HEK293 (cell line): Measurements from ENCODE around the gene GSTP1.

Experiments
- BCL11A ChIP-seq: fragments of 450-650 bp; formaldehyde crosslinking; IDR thresholded peaks from 2 replicates; pipeline ENCODE4 v1.5.1; 2016; ENCODE audit warnings: low read depth, missing biosample characterization, missing genetic modification characterization
- BCL6B ChIP-seq: fragments of 450-650 bp; formaldehyde crosslinking; IDR thresholded peaks from 2 replicates; pipeline ENCODE4 v1.5.1; 2017; ENCODE audit warnings: missing biosample characterization, missing genetic modification characterization
- KLF16 ChIP-seq: fragments of 450-650 bp; formaldehyde crosslinking; IDR thresholded peaks from 2 replicates; pipeline ENCODE4 v1.5.1; 2017; ENCODE audit warnings: missing biosample characterization, missing genetic modification characterization
- KLF7 ChIP-seq: fragments of 450-650 bp; formaldehyde crosslinking; IDR thresholded peaks from 2 replicates; pipeline ENCODE4 v1.5.1; 2016; ENCODE audit warnings: missing biosample characterization, missing genetic modification characterization, borderline replicate concordance
- KLF8 ChIP-seq: fragments of 450-650 bp; formaldehyde crosslinking; IDR thresholded peaks from 2 replicates; pipeline ENCODE4 v1.5.1; 2016; ENCODE audit warnings: missing biosample characterization, missing genetic modification characterization
- SCRT1 ChIP-seq: fragments of 450-650 bp; formaldehyde crosslinking; IDR thresholded peaks from 2 replicates; pipeline ENCODE4 v1.5.1; 2016; ENCODE audit warnings: missing biosample characterization, missing genetic modification characterization, borderline replicate concordance
- YY1 ChIP-seq: fragments of 450-650 bp; formaldehyde crosslinking; IDR thresholded peaks from 2 replicates; pipeline ENCODE4 v1.5.1; 2018; ENCODE audit warnings: missing biosample characterization, missing genetic modification characterization
- ZBTB8A ChIP-seq: fragments of 450-650 bp; formaldehyde crosslinking; IDR thresholded peaks from 2 replicates; pipeline ENCODE4 v1.5.1; 2016; ENCODE audit warnings: missing biosample characterization, missing genetic modification characterization
- ZFP69B ChIP-seq: fragments of 450-650 bp; formaldehyde crosslinking; IDR thresholded peaks from 2 replicates; pipeline ENCODE4 v1.5.1; 2016; ENCODE audit warnings: missing biosample characterization, missing genetic modification characterization
- ZNF132 ChIP-seq: fragments of 450-650 bp; formaldehyde crosslinking; IDR thresholded peaks from 2 replicates; pipeline ENCODE4 v1.5.1; 2017; ENCODE audit warnings: missing biosample characterization, missing genetic modification characterization, borderline replicate concordance
- ZNF175 ChIP-seq: fragments of 450-650 bp; formaldehyde crosslinking; IDR thresholded peaks from 2 replicates; pipeline ENCODE4 v1.5.1; 2016; ENCODE audit warnings: missing biosample characterization, missing genetic modification characterization
- ZNF24 ChIP-seq: fragments of 450-650 bp; formaldehyde crosslinking; IDR thresholded peaks from 2 replicates; pipeline ENCODE4 v1.5.1; 2016; ENCODE audit warnings: missing biosample characterization, missing genetic modification characterization
- ZNF280D ChIP-seq: fragments of 450-650 bp; formaldehyde crosslinking; IDR thresholded peaks from 2 replicates; pipeline ENCODE4 v1.5.1; 2016; ENCODE audit warnings: missing biosample characterization, missing genetic modification characterization
- ZNF324 ChIP-seq: fragments of 450-650 bp; formaldehyde crosslinking; IDR thresholded peaks from 2 replicates; pipeline ENCODE4 v1.5.1; 2016; ENCODE audit warnings: missing biosample characterization, missing genetic modification characterization
- ZNF514 ChIP-seq: fragments of 450-650 bp; formaldehyde crosslinking; IDR thresholded peaks from 2 replicates; pipeline ENCODE4 v1.5.1; 2016; ENCODE audit warnings: missing biosample characterization, missing genetic modification characterization
- ZNF529 ChIP-seq: fragments of 450-650 bp; formaldehyde crosslinking; IDR thresholded peaks from 2 replicates; pipeline ENCODE4 v1.5.1; 2017; ENCODE audit warnings: missing genetic modification characterization, missing biosample characterization; ENCODE audit not compliant: insufficient replicate concordance
- ZNF561 ChIP-seq: fragments of 450-650 bp; IDR thresholded peaks from 2 replicates; pipeline ENCODE4 v1.5.1; 2018; ENCODE audit warnings: missing biosample characterization, missing genetic modification characterization, borderline replicate concordance
- ZNF629 ChIP-seq: fragments of 450-650 bp; formaldehyde crosslinking; IDR thresholded peaks from 2 replicates; pipeline ENCODE4 v1.5.1; 2017; ENCODE audit warnings: missing biosample characterization, missing genetic modification characterization
- ZNF768 ChIP-seq: fragments of 450-650 bp; formaldehyde crosslinking; IDR thresholded peaks from 2 replicates; pipeline ENCODE4 v1.5.1; 2018; ENCODE audit warnings: missing biosample characterization, mild to moderate bottlenecking, missing genetic modification characterization
- ZNF776 ChIP-seq: fragments of 450-650 bp; formaldehyde crosslinking; IDR thresholded peaks from 2 replicates; pipeline ENCODE4 v1.5.0; 2017; ENCODE audit warnings: missing biosample characterization, missing genetic modification characterization, borderline replicate concordance
- ZNF792 ChIP-seq: fragments of 450-650 bp; formaldehyde crosslinking; IDR thresholded peaks from 2 replicates; pipeline ENCODE4 v1.5.1; 2016; ENCODE audit warnings: missing biosample characterization, missing genetic modification characterization
- TF ChIP-seq, protein P1 (sequence below): fragments of 450-650 bp; formaldehyde crosslinking; IDR thresholded peaks from 2 replicates; pipeline ENCODE4 v1.5.0; 2017; ENCODE audit warnings: missing biosample characterization, missing genetic modification characterization, borderline replicate concordance
- TF ChIP-seq, protein P2 (sequence below): fragments of 450-650 bp; formaldehyde crosslinking; optimal IDR thresholded peaks from 2 replicates; pipeline ENCODE3; 2016; ENCODE audit warnings: missing biosample characterization, mild to moderate bottlenecking, missing genetic modification characterization
- TF ChIP-seq, protein P3 (sequence below): fragments of 450-650 bp; formaldehyde crosslinking; IDR thresholded peaks from 2 replicates; pipeline ENCODE4 v1.5.1; 2016; ENCODE audit warnings: missing biosample characterization, missing genetic modification characterization
- TF ChIP-seq, protein P4 (sequence below): fragments of 450-650 bp; IDR thresholded peaks from 2 replicates; pipeline ENCODE4 v1.5.1; 2018; ENCODE audit warnings: missing biosample characterization, missing genetic modification characterization
- TF ChIP-seq, protein P5 (sequence below): fragments of 450-650 bp; formaldehyde crosslinking; IDR thresholded peaks from 2 replicates; pipeline ENCODE4 v1.5.1; 2016; ENCODE audit warnings: missing biosample characterization, missing genetic modification characterization

GSTP1 gene

GRCh38 chr11:67606492-67607295, 23.1 kb downstream of the GSTP1 start, which contains the start of gene NDUFV1 (continued):
- TF ChIP-seq ZNF280D (tag by site-specific recombination), result no peak
- TF ChIP-seq, protein P1, sequence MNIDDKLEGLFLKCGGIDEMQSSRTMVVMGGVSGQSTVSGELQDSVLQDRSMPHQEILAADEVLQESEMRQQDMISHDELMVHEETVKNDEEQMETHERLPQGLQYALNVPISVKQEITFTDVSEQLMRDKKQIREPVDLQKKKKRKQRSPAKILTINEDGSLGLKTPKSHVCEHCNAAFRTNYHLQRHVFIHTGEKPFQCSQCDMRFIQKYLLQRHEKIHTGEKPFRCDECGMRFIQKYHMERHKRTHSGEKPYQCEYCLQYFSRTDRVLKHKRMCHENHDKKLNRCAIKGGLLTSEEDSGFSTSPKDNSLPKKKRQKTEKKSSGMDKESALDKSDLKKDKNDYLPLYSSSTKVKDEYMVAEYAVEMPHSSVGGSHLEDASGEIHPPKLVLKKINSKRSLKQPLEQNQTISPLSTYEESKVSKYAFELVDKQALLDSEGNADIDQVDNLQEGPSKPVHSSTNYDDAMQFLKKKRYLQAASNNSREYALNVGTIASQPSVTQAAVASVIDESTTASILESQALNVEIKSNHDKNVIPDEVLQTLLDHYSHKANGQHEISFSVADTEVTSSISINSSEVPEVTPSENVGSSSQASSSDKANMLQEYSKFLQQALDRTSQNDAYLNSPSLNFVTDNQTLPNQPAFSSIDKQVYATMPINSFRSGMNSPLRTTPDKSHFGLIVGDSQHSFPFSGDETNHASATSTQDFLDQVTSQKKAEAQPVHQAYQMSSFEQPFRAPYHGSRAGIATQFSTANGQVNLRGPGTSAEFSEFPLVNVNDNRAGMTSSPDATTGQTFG (tag by site-specific recombination), result no peak
- TF ChIP-seq, protein P2, sequence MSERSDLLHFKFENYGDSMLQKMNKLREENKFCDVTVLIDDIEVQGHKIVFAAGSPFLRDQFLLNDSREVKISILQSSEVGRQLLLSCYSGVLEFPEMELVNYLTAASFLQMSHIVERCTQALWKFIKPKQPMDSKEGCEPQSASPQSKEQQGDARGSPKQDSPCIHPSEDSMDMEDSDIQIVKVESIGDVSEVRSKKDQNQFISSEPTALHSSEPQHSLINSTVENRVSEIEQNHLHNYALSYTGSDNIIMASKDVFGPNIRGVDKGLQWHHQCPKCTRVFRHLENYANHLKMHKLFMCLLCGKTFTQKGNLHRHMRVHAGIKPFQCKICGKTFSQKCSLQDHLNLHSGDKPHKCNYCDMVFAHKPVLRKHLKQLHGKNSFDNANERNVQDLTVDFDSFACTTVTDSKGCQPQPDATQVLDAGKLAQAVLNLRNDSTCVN (tag by site-specific recombination), result peak; percentile 96
- TF ChIP-seq SCRT1, result no peak
- TF ChIP-seq KLF16, result peak; percentile 89
- no peak for TF ChIP-seq ZNF776 (tag by site-specific recombination)
- TF ChIP-seq, protein P3, sequence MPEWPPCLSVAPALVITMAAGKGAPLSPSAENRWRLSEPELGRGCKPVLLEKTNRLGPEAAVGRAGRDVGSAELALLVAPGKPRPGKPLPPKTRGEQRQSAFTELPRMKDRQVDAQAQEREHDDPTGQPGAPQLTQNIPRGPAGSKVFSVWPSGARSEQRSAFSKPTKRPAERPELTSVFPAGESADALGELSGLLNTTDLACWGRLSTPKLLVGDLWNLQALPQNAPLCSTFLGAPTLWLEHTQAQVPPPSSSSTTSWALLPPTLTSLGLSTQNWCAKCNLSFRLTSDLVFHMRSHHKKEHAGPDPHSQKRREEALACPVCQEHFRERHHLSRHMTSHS (tag by site-specific recombination), result no peak
- TF ChIP-seq, protein P4, sequence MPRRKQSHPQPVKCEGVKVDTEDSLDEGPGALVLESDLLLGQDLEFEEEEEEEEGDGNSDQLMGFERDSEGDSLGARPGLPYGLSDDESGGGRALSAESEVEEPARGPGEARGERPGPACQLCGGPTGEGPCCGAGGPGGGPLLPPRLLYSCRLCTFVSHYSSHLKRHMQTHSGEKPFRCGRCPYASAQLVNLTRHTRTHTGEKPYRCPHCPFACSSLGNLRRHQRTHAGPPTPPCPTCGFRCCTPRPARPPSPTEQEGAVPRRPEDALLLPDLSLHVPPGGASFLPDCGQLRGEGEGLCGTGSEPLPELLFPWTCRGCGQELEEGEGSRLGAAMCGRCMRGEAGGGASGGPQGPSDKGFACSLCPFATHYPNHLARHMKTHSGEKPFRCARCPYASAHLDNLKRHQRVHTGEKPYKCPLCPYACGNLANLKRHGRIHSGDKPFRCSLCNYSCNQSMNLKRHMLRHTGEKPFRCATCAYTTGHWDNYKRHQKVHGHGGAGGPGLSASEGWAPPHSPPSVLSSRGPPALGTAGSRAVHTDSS, result no peak
- no peak for TF ChIP-seq ZNF132
- peak; percentile 56; the same call in 1 of the 2 replicates for TF ChIP-seq KLF8
- TF ChIP-seq ZNF24 (tag by site-specific recombination), result 0 out of 2 replicates have a peak, but pooled peaks have one; percentile 33
- no peak for TF ChIP-seq ZNF529 (tag by site-specific recombination)
- TF ChIP-seq YY1 (tag by site-specific recombination), result 0 out of 2 replicates have a peak, but pooled peaks have one; percentile 27
- TF ChIP-seq ZFP69B (tag by site-specific recombination), result peak; percentile 40; the same call in 1 of the 2 replicates
- peak; percentile 64; the same call in 1 of the 2 replicates for TF ChIP-seq ZNF561 (tag by site-specific recombination)
- no peak for TF ChIP-seq ZNF514 (tag by site-specific recombination)
- TF ChIP-seq ZBTB8A (tag by site-specific recombination), result peak; percentile 60; the same call in 1 of the 2 replicates
- no peak for TF ChIP-seq BCL11A (tag by site-specific recombination)
- no peak for TF ChIP-seq ZNF175
- TF ChIP-seq ZNF324 (tag by site-specific recombination), result peak; percentile 62; the same call in 1 of the 2 replicates
- TF ChIP-seq ZNF629 (tag by site-specific recombination), result peak; percentile 96
- no peak for TF ChIP-seq BCL6B (tag by site-specific recombination)
- TF ChIP-seq ZNF792 (tag by site-specific recombination), result peak; percentile 71; the same call in 1 of the 2 replicates
- TF ChIP-seq KLF7, result no peak
- TF ChIP-seq ZNF768 (tag by site-specific recombination), result no peak
- TF ChIP-seq, protein P5, sequence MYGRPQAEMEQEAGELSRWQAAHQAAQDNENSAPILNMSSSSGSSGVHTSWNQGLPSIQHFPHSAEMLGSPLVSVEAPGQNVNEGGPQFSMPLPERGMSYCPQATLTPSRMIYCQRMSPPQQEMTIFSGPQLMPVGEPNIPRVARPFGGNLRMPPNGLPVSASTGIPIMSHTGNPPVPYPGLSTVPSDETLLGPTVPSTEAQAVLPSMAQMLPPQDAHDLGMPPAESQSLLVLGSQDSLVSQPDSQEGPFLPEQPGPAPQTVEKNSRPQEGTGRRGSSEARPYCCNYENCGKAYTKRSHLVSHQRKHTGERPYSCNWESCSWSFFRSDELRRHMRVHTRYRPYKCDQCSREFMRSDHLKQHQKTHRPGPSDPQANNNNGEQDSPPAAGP (tag by site-specific recombination), result peak; percentile 68
- TF ChIP-seq, all 188 proteins: peak for 40
